K562 (cell line): ENCODE measurements around the gene EPX. TPM values are rescaled to one million over a fixed set of nuclear protein-coding genes. Genes with fewer than 3 reads are reported as not detected.

Experiments used
- ELF4 ChIP-seq: fragments of 450-650 bp; formaldehyde crosslinking; IDR thresholded peaks from 2 replicates; pipeline ENCODE4 v1.4.0; 2022; ENCODE audit warnings: missing genetic modification characterization
- FOSL1 ChIP-seq: fragments of 200-800 bp; sonication (Bioruptor generic); conservative IDR thresholded peaks from 2 replicates; pipeline ENCODE4 v1.6.1; 2016; ENCODE audit warnings: missing genetic modification characterization, missing compliant biosample characterization
- FOXM1 ChIP-seq, 2 experiments: fragments of 450-650 bp in 1 of 2; sonication (generic) in 1 of 2; formaldehyde crosslinking in 1 of 2; IDR thresholded peaks; 2 replicates each; pipeline versions ENCODE4 v1.6.1 to v1.9.0; 2017 to 2022; ENCODE audit warnings: low read depth in 2 of 2, mild to moderate bottlenecking in 2 of 2, missing genetic modification reagents in 1 of 2, moderate library complexity in 1 of 2
- HDAC3 ChIP-seq: fragments of 450-650 bp; IDR thresholded peaks from 2 replicates; pipeline ENCODE4 v1.6.1; 2018; ENCODE audit warnings: borderline replicate concordance, mild to moderate bottlenecking, moderate library complexity; ENCODE audit not compliant: partially characterized antibody
- RCOR1 ChIP-seq, 2 experiments: IDR thresholded peaks; 2 replicates each; pipeline ENCODE4 v1.6.1; 2012; ENCODE audit warnings: low read depth in 2 of 2, low read length in 2 of 2, borderline replicate concordance in 1 of 2, improper control_type of control experiment in 1 of 2
- SMAD1 ChIP-seq: fragments of 150-350 bp; IDR thresholded peaks from 2 replicates; pipeline ENCODE4 v1.6.1; 2014; ENCODE audit warnings: low read length, low read depth; ENCODE audit not compliant: partially characterized antibody
- SNIP1 ChIP-seq: fragments of 450-650 bp; IDR thresholded peaks from 2 replicates; pipeline ENCODE4 v1.7.1; 2017; ENCODE audit warnings: low read depth, mild to moderate bottlenecking
- TCFL5 ChIP-seq: fragments of 250-450 bp; sonication (Bioruptor Pico); conservative IDR thresholded peaks from 2 replicates; pipeline ENCODE4 v1.6.1; 2021; ENCODE audit warnings: mild to moderate bottlenecking, moderate library complexity, matching md5 sums
- ZNF384 ChIP-seq: IDR thresholded peaks from 2 replicates; pipeline ENCODE4 v1.6.1; 2012; ENCODE audit warnings: low read depth, low read length, improper control_type of control experiment
- ZNF583 ChIP-seq: fragments of 250-450 bp; sonication (Bioruptor Pico); IDR thresholded peaks from 2 replicates; pipeline ENCODE4 v1.4.0; 2020
- ZNF77 ChIP-seq: fragments of 250-450 bp; sonication (Bioruptor Pico); IDR thresholded peaks from 2 replicates; pipeline ENCODE4 v1.5.0; 2020
- ZNF778 ChIP-seq: fragments of 450-650 bp; formaldehyde crosslinking; IDR thresholded peaks from 2 replicates; pipeline ENCODE4 v1.4.0; 2020; ENCODE audit warnings: mild to moderate bottlenecking, moderate library complexity
- polyA plus RNA-seq, 8 experiments: library from polyadenylated mRNA; depleted of rRNA in 4 of 8; stranded (reverse) in 5 of 8; unstranded in 3 of 8; fragments of >200 nt; fragmentation: Nextera tagmentation in 2 of 8; fragmentation: Illumina TruSeq in 1 of 8; extraction: Ambion mirVana in 2 of 8; extraction: Trizol in 1 of 8; gene quantifications; 2 replicates each; pipeline versions ENCODE4 v1.2.1 to v1.2.3, GENCODE V29; 2011 to 2014; ENCODE audit warnings: inconsistent platforms in 1 of 8, missing spikeins in 1 of 8
- total RNA-seq, 7 experiments: library from RNA; depleted of rRNA in 6 of 7; stranded (reverse); fragments of >200 nt in 6 of 7; fragmentation: Illumina TruSeq in 2 of 7; extraction: Trizol in 2 of 7; gene quantifications; 2 replicates each; pipeline versions ENCODE4 v1.2.1 to v1.2.3, GENCODE V29; 2011 to 2021; ENCODE audit warnings: low replicate concordance in 1 of 7
- TF ChIP-seq, protein P1 (sequence below): sonication (generic); formaldehyde crosslinking; IDR thresholded peaks from 2 replicates; pipeline ENCODE4 v1.8.1; 2023; ENCODE audit warnings: mild to moderate bottlenecking, missing genetic modification reagents
- TF ChIP-seq, protein P2 (sequence below): fragments of 450-650 bp; formaldehyde crosslinking; conservative IDR thresholded peaks from 2 replicates; pipeline ENCODE4 v1.4.0; 2022; ENCODE audit warnings: mild to moderate bottlenecking, missing genetic modification characterization
- TF ChIP-seq, protein P3 (sequence below), 2 experiments: fragments of 450-650 bp in 1 of 2; sonication (generic) in 1 of 2; formaldehyde crosslinking in 1 of 2; IDR thresholded peaks in 1 of 2; conservative IDR thresholded peaks in 1 of 2; 2 replicates each; pipeline versions ENCODE4 v1.6.1 to v1.8.1; 2016 to 2023; ENCODE audit warnings: mild to moderate bottlenecking in 2 of 2, moderate library complexity in 2 of 2, inconsistent platforms in 1 of 2, missing genetic modification reagents in 1 of 2
- TF ChIP-seq, protein P4 (sequence below): sonication (generic); formaldehyde crosslinking; IDR thresholded peaks from 2 replicates; pipeline ENCODE4 v1.8.1; 2023; ENCODE audit warnings: mild to moderate bottlenecking, missing genetic modification reagents

Gene EPX
- total and polyA plus RNA-seq, 9 of the 15 experiments (the other 6 are each of a cell fraction or from before 2014, with no cell fraction given) = 0.07 to 0.33 (median 0.19) TPM; not detected in 3

DNA sequence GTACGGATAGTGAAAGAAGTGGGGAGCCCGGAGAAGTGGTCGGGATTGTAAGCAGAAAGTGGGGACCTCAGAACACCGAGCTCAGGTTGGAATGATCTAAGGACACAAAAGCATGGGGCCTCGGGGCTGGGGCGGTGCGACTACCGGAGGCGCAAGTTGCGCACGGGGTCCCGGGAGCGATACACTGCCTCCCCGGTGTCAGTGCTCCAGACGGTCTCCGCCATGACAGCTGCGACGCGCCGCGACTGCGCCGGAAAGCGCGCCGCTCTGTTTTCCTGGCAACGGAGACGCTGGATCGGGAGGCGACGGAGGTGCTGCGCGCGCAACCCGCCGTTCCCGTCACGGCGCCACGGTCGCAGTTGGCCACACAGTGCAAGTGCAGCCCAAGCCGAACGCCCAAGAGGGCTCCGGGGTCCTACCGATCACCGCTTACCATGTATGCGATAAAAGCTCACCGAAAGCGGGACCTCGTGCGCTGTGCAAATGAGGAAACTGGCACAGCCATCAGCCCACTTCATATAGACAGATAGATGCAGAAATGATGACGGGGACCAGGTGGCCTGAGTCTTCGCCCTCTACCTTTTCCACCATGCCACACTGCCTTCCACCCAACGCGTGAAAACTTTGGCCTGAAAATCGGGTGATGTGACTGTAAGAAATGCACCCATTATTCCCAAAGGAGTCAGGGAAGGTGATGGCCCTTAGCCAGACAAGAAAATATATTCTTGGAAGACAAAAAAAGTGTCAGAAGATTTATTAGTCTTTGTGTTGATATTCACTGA, 26.7 kb downstream of the EPX start, which contains the start of gene MKS1 (continued):
- TF ChIP-seq ELF4 (CRISPR knock-in tag) (no peak), ZNF778 (CRISPR knock-in tag) (no peak), ZNF583 (CRISPR knock-in tag) (no peak), FOSL1 (tag) (no peak), SMAD1 (peak; percentile 71), FOXM1 (IDR thresholded peaks at IDR 0.05; ENCODE audit: low read depth) (no peak), FOXM1 (CRISPR knock-in tag; IDR thresholded peaks at IDR 0.05; ENCODE audit: low read depth) (no peak), RCOR1 (IDR thresholded peaks at IDR 0.05; ENCODE audit: borderline replicate concordance in 1 of 2, low read depth in 2 of 2, low read length in 2 of 2) (no peak), ZNF384 (no peak), HDAC3 (no peak), TCFL5 (CRISPR knock-in tag) (no peak), SNIP1 (no peak), ZNF77 (CRISPR knock-in tag) (no peak)
- TF ChIP-seq, protein P1, sequence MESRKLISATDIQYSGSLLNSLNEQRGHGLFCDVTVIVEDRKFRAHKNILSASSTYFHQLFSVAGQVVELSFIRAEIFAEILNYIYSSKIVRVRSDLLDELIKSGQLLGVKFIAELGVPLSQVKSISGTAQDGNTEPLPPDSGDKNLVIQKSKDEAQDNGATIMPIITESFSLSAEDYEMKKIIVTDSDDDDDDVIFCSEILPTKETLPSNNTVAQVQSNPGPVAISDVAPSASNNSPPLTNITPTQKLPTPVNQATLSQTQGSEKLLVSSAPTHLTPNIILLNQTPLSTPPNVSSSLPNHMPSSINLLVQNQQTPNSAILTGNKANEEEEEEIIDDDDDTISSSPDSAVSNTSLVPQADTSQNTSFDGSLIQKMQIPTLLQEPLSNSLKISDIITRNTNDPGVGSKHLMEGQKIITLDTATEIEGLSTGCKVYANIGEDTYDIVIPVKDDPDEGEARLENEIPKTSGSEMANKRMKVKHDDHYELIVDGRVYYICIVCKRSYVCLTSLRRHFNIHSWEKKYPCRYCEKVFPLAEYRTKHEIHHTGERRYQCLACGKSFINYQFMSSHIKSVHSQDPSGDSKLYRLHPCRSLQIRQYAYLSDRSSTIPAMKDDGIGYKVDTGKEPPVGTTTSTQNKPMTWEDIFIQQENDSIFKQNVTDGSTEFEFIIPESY = no peak
- TF ChIP-seq, protein P2, sequence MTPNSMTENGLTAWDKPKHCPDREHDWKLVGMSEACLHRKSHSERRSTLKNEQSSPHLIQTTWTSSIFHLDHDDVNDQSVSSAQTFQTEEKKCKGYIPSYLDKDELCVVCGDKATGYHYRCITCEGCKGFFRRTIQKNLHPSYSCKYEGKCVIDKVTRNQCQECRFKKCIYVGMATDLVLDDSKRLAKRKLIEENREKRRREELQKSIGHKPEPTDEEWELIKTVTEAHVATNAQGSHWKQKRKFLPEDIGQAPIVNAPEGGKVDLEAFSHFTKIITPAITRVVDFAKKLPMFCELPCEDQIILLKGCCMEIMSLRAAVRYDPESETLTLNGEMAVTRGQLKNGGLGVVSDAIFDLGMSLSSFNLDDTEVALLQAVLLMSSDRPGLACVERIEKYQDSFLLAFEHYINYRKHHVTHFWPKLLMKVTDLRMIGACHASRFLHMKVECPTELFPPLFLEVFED (CRISPR knock-in tag) = no peak
- TF ChIP-seq, protein P3, sequence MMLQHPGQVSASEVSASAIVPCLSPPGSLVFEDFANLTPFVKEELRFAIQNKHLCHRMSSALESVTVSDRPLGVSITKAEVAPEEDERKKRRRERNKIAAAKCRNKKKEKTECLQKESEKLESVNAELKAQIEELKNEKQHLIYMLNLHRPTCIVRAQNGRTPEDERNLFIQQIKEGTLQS (IDR thresholded peaks at IDR 0.05) = no peak
- TF ChIP-seq, protein P3 (CRISPR knock-in tag; conservative IDR thresholded peaks at IDR 0.05) = no peak; the same call in 1 of the 2 replicates
- TF ChIP-seq, protein P4, sequence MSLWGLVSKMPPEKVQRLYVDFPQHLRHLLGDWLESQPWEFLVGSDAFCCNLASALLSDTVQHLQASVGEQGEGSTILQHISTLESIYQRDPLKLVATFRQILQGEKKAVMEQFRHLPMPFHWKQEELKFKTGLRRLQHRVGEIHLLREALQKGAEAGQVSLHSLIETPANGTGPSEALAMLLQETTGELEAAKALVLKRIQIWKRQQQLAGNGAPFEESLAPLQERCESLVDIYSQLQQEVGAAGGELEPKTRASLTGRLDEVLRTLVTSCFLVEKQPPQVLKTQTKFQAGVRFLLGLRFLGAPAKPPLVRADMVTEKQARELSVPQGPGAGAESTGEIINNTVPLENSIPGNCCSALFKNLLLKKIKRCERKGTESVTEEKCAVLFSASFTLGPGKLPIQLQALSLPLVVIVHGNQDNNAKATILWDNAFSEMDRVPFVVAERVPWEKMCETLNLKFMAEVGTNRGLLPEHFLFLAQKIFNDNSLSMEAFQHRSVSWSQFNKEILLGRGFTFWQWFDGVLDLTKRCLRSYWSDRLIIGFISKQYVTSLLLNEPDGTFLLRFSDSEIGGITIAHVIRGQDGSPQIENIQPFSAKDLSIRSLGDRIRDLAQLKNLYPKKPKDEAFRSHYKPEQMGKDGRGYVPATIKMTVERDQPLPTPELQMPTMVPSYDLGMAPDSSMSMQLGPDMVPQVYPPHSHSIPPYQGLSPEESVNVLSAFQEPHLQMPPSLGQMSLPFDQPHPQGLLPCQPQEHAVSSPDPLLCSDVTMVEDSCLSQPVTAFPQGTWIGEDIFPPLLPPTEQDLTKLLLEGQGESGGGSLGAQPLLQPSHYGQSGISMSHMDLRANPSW (CRISPR knock-in tag) = no peak
